Upper lobe of right lung (tissue), 1 donor: Measurements from ENCODE around the gene KRT33B. TPM values are rescaled to one million over a fixed set of nuclear protein-coding genes. Genes with fewer than 3 reads are reported as not detected.

Source experiments
- ATAC-seq: fragments of 200-7000 bp; cut with Tn5 transposase; one replicate; pipeline ENCODE4 v1.9.1; 2020; ENCODE audit warnings: mild to moderate bottlenecking, moderate library complexity
- DNase-seq: peaks from one replicate; pipeline ENCODE4 v3.0.0-alpha.2; 2020
- H3K27ac ChIP-seq: fragments of 200-600 bp; one replicate; pipeline ENCODE4 v1.8.0; 2022
- H3K27me3 ChIP-seq: fragments of 200-600 bp; one replicate; pipeline ENCODE4 v1.8.0; 2022; ENCODE audit warnings: mild to moderate bottlenecking
- H3K36me3 ChIP-seq: fragments of 200-600 bp; one replicate; pipeline ENCODE4 v1.8.0; 2022
- H3K4me1 ChIP-seq: fragments of 200-600 bp; one replicate; pipeline ENCODE4 v1.8.0; 2022
- H3K4me3 ChIP-seq: fragments of 200-600 bp; one replicate; pipeline ENCODE4 v1.8.0; 2022; ENCODE audit warnings: mild to moderate bottlenecking
- H3K9me3 ChIP-seq: fragments of 200-600 bp; one replicate; pipeline ENCODE4 v1.8.0; 2022
- CTCF ChIP-seq: fragments of 200-600 bp; IDR thresholded peaks from one replicate; pipeline ENCODE4 v1.8.0; 2022; ENCODE audit warnings: antibody characterized with exemption
- intact Hi-C: fragments of 100-400 bp; cut with DNase I; formaldehyde crosslinking; loops from one replicate; pipeline ENCODE4 v1.11.0; 2022
- total RNA-seq: library from RNA; stranded (reverse); fragmentation: NEBNext Ultra II Directional; extraction: Animal tissue kit (Norgen Biotek cat#: 25700); gene quantifications from one replicate; pipeline ENCODE4 v1.2.1, GENCODE V29; 2021
- donor health status: DM: no; HTN: yes; CAD: no; lungs with severe emphysema.

The KRT33B gene
- total RNA-seq, 1 donor from 2014 or later, result not detected

GRCh38 chr17:41340934-41341861 lies 28.4 kb downstream of the KRT33B start:
- no peak for DNase-seq
- no peaks in the 10 kb centered on the region for H3K9me3 ChIP-seq
- ATAC-seq, result no peak
- no peaks in the 10 kb centered on the region for H3K27me3 ChIP-seq
- H3K36me3 ChIP-seq, result no peaks in the 10 kb centered on the region
- H3K4me1 ChIP-seq, result peaks cover 20% of the 10 kb centered on the region
- no peak overlapping the region for H3K27ac ChIP-seq
- intact Hi-C loops, result no loop called here
- no peak overlapping the region for H3K4me3 ChIP-seq
- TF ChIP-seq CTCF, result no peak

- H3K36me3 ChIP-seq, result no peaks in the 10 kb centered on the region
- no peaks in the 10 kb centered on the region for H3K27me3 ChIP-seq
- no peak overlapping the region for H3K27ac ChIP-seq
- peaks cover 20% of the 10 kb centered on the region for H3K4me1 ChIP-seq
- ATAC-seq (no peak), DNase-seq (no peak)
- no peak for TF ChIP-seq CTCF
- intact Hi-C loops, result no loop called here
- no peaks in the 10 kb centered on the region for H3K9me3 ChIP-seq
- H3K4me3 ChIP-seq, result no peak overlapping the region
Observed at GRCh38 chr17:41340494-41340893, 29.1 kb downstream of the KRT33B start.

- intact Hi-C loops, result no loop called here
- Histone ChIP-seq H3K4me3 (no peak overlapping the region), H3K27me3 (no peaks in the 10 kb centered on the region), H3K27ac (peak overlapping the region; percentile 45), H3K36me3 (no peaks in the 10 kb centered on the region), H3K9me3 (no peaks in the 10 kb centered on the region), H3K4me1 (peaks cover 20% of the 10 kb centered on the region)
- no peak for TF ChIP-seq CTCF
- ATAC-seq, result no peak
- no peak for DNase-seq
Observed at GRCh38 chr17:41339571-41340172, 29.9 kb downstream of the KRT33B start.

DNA sequence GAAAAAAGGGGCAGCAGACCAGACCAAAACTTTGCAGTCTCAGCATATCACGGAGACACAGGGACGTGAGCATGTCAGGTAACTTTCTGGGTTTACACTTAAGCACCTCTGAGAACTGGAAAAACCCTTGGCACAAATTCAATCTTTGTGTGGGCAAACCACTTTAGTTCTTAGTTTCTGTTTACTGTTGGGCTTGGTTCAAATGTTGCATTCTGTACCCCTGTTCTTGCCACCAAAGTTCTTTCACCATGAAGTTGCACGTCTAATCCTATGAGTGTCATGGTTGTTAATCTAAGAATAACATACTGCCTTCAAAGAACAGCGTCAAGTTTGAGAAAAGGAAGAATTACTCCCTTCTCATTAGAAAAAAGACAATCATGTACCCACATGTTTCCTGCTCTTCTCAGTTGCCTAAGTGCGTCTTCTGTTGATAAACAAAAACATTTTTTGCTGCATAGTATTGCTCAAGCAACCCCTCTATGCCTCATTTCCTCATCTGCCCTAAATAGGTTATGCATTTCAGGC lies 30.6 kb downstream of the KRT33B start:
- Histone ChIP-seq H3K27ac (peak overlapping the region; percentile 45), H3K36me3 (no peaks in the 10 kb centered on the region), H3K27me3 (no peaks in the 10 kb centered on the region), H3K9me3 (no peaks in the 10 kb centered on the region), H3K4me3 (no peak overlapping the region), H3K4me1 (peaks cover 20% of the 10 kb centered on the region)
- no peak for TF ChIP-seq CTCF
- DNase-seq (no peak), ATAC-seq (peak; percentile 74)
- intact Hi-C loops, result no loop called here

DNA sequence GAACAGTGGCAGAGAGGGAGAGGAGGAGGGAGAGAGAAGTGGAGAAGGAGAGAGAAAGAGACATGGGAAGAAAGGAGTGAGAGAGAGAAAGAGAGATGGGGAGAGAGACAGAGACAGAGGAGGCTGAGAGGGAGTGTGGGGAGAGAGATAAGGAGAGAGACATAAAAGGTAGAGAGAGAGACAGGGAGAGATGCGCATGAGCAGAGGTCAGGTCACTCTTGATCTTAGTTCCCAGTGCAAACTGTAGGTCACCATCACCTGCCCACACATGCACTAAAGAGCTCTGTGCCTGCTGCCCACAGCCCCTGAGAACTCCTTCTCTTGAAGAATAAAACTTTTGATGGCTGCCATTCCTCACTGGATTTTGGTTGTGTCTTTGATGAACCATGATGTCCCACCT lies 33.9 kb downstream of the KRT33B start:
- no peaks in the 10 kb centered on the region for H3K27me3 ChIP-seq
- intact Hi-C loops, result no loop called here
- H3K27ac ChIP-seq, result no peak overlapping the region

More for the DNA sequence above, 33.9 kb downstream of the KRT33B start:
- no peak for TF ChIP-seq CTCF
- no peak for DNase-seq
- H3K9me3 ChIP-seq, result no peaks in the 10 kb centered on the region
- peaks cover 16% of the 10 kb centered on the region for H3K4me1 ChIP-seq
- H3K4me3 ChIP-seq, result no peak overlapping the region
- ATAC-seq, result no peak
- H3K36me3 ChIP-seq, result no peaks in the 10 kb centered on the region
